Fibroblast of villous mesenchyme (primary cell): ENCODE data around the gene RNASE7. TPM values are rescaled to one million over a fixed set of nuclear protein-coding genes. Genes with fewer than 3 reads are reported as not detected.

Source experiments
- DNase-seq: peaks from one replicate; pipeline ENCODE4 v3.0.0-alpha.2; 2010; ENCODE audit warnings: low read depth
- H3K4me3 ChIP-seq: 2 replicates; pipeline ENCODE4 v1.5.1; 2011; ENCODE audit warnings: low read depth, mild to moderate bottlenecking, low read length
- total RNA-seq: library from RNA; depleted of rRNA; stranded (reverse); fragments of >200 nt; gene quantifications from 2 replicates; pipeline ENCODE4 v1.2.3, GENCODE V29; 2012
- TF ChIP-seq, protein P1 (sequence below): IDR thresholded peaks from 2 replicates; pipeline ENCODE4 v1.5.1; 2012; ENCODE audit warnings: low read depth, mild to moderate bottlenecking, low read length; ENCODE audit not compliant: insufficient read depth

Gene RNASE7
- total RNA-seq, 1 donor = not detected

DNA sequence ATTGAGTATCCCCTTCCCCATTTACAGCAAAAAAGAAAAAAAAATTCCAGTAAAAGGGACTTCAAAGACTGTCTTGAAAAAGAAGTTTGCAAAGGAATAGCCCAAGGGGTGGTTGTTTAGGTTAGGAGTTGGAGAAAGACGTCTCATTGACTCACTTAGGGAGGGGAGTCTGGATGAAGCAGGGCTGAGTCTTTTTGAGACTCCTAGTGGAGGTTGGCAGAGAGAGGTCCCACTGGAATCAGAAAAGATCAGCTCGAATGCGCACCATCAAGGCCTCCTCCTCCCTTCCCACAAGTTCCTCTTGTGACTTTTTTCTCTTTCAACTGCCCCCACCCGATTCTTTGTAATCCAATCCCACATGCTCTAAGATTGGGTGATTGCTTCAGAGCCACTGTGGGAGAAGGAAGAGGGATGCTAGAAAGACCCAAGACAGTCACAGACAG is 29.9 kb downstream of the RNASE7 start:
- peak; percentile 66 for DNase-seq
- TF ChIP-seq, protein P1, sequence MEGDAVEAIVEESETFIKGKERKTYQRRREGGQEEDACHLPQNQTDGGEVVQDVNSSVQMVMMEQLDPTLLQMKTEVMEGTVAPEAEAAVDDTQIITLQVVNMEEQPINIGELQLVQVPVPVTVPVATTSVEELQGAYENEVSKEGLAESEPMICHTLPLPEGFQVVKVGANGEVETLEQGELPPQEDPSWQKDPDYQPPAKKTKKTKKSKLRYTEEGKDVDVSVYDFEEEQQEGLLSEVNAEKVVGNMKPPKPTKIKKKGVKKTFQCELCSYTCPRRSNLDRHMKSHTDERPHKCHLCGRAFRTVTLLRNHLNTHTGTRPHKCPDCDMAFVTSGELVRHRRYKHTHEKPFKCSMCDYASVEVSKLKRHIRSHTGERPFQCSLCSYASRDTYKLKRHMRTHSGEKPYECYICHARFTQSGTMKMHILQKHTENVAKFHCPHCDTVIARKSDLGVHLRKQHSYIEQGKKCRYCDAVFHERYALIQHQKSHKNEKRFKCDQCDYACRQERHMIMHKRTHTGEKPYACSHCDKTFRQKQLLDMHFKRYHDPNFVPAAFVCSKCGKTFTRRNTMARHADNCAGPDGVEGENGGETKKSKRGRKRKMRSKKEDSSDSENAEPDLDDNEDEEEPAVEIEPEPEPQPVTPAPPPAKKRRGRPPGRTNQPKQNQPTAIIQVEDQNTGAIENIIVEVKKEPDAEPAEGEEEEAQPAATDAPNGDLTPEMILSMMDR = peak; percentile 4
- H3K4me3 ChIP-seq = peak overlapping the region; percentile 83

DNA sequence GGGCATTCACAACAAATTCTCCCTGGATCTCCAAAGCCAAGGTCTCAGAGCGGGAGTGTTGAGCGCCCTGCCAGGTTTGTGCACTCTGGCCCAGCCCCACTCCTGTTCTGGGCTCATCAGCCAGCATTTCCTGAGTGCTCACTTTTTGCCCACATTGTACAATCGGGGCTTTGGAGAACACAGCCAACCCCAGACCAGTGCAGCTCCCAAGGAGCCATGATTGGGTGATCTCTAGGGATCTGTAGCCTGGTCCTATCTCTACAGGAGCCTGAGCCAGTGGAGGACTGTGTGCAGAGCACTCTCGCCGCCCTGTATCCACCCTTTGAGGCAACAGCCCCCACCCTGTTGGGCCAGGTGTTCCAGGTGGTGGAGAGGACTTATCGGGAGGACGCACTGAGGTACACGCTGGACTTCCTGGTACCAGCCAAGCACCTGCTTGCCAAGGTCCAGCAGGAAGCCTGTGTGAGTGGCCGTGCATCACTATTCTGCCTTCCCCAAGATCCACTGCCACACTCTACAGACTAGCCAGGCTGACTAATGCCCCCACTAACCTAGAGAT is 30.7 kb downstream of the RNASE7 start:
- DNase-seq = no peak
- TF ChIP-seq, protein P1 = no peak
- H3K4me3 ChIP-seq = no peak overlapping the region

DNA sequence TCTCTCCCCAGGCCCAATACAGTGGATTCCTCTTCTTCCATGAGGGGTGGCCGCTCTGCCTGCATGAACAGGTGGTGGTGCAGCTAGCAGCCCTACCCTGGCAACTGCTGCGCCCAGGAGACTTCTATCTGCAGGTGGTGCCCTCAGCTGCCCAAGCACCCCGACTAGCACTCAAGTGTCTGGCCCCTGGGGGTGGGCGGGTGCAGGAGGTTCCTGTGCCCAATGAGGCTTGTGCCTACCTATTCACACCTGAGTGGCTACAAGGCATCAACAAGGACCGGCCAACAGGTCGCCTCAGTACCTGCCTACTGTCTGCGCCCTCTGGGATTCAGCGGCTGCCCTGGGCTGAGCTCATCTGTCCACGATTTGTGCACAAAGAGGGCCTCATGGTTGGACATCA is 31.8 kb downstream of the RNASE7 start:
- TF ChIP-seq, protein P1 = no peak
- DNase-seq = no peak
- H3K4me3 ChIP-seq = no peak overlapping the region

DNA sequence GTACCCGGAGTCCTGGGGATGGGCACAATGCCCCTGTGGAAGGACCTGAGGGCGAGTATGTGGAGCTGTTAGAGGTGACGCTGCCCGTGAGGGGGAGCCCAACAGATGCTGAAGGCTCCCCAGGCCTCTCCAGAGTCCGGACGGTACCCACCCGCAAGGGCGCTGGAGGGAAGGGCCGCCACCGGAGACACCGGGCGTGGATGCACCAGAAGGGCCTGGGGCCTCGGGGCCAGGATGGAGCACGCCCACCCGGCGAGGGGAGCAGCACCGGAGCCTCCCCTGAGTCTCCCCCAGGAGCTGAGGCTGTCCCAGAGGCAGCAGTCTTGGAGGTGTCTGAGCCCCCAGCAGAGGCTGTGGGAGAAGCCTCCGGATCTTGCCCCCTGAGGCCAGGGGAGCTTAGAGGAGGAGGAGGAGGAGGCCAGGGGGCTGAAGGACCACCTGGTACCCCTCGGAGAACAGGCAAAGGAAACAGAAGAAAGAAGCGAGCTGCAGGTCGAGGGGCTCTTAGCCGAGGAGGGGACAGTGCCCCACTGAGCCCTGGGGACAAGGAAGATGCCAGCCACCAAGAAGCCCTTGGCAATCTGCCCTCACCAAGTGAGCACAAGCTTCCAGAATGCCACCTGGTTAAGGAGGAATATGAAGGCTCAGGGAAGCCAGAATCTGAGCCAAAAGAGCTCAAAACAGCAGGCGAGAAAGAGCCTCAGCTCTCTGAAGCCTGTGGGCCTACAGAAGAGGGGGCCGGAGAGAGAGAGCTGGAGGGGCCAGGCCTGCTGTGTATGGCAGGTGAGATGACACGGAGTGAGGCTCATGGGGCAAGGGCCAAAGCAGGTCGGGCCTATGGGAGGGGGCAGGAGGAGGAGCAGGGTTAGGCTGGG is 32.5 kb downstream of the RNASE7 start:
- no peak overlapping the region for H3K4me3 ChIP-seq
- no peak for DNase-seq
- TF ChIP-seq, protein P1 = no peak

DNA sequence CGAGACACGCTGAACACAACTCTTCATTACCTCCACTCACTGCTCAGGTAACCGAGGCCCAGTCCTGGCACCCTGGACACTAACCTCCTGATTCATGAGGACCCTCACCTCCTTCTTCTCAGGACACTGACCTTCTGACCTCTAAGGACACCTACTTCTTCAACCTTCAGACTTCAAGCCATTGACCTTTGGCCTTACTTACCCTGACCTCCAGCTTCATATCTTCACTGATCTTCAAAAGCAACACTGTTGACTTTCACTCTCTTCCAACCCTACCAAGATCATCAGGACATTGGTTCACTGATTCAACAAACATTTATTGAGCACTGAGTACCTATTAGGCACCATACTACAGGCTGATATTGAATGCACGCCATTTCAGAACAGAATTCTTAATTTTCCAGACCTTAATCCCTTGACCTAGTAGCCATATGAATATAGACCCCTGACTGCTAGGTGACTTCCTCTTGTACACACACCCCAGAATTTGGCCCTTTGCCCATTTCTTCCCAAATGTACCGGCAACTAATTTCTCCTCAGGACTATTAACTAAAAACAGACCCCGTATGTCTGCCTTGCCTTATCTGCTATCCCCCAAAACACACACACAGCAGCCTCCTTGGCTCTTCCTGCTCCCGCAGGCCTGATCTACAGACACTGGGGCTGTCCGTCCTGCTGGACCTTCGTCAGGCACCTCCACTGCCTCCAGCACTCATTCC is 33.7 kb downstream of the RNASE7 start:
- no peak for DNase-seq
- TF ChIP-seq, protein P1 = no peak
- no peak overlapping the region for H3K4me3 ChIP-seq

DNA sequence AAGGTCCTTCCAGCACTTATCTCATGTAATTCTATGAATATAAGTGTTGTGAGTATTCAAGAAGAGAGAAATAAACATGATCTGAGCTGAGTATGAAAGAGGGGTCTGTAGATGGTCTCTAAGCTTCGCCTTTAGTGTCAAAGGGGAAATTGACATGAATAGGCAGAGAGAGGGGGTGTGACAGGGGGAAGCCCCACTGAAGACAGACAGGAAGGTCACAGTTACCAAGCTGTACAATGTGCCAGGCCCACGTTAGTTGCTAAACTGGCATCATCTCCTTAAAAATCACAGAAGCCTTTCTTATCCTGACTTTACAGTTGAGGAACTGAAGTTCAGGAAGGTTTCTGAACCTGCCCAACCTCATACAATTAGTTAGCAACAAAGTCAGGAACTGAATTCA is 35.5 kb downstream of the RNASE7 start:
- DNase-seq = no peak
- TF ChIP-seq, protein P1 = no peak
- no peak overlapping the region for H3K4me3 ChIP-seq
